HEK293 (cell line): ENCODE data around the gene CPEB4.

ENCODE experiments used
- CTCF ChIA-PET: fragments of 350-600 bp; formaldehyde crosslinking; extraction: SDS; loops from one replicate; lab custom pipeline; 2021; ENCODE audit warnings: antibody characterized with exemption; lab: Yijun Ruan, JAX
- POLR2A ChIA-PET: fragments of 300-600 bp; formaldehyde crosslinking; extraction: SDS; loops from one replicate; lab custom pipeline; 2020; ENCODE audit warnings: antibody characterized with exemption, inconsistent platforms; lab: Yijun Ruan, JAX
- H3K27ac ChIP-seq: fragments of 200-500 bp; sonication (Bioruptor generic); 2 replicates; pipeline ENCODE4 v1.5.1; 2014; ENCODE audit warnings: low read depth, low read length, control low read depth, inconsistent platforms; ENCODE audit errors: extremely low read depth
- H3K36me3 ChIP-seq, 2 experiments: fragments of 200-500 bp in 1 of 2; sonication (Bioruptor generic) in 1 of 2; 1 replicate in 1 of 2; 2 replicates in 1 of 2; pipeline ENCODE4 v1.5.1; 2014 to 2017; ENCODE audit warnings: inconsistent platforms in 2 of 2, low read length in 2 of 2; ENCODE audit not compliant: control insufficient read depth in 2 of 2, insufficient read depth in 1 of 2
- H3K4me1 ChIP-seq: fragments of 200-500 bp; sonication (Bioruptor generic); 2 replicates; pipeline ENCODE4 v1.5.1; 2014; ENCODE audit warnings: mild to moderate bottlenecking, low read length, inconsistent platforms; ENCODE audit not compliant: control insufficient read depth, insufficient read depth
- H3K4me3 ChIP-seq: 2 replicates; pipeline ENCODE4 v1.5.1; 2011; ENCODE audit warnings: low read depth, mild to moderate bottlenecking, control low read depth, low read length, moderate library complexity
- H3K9me3 ChIP-seq: fragments of 200-500 bp; sonication (Bioruptor generic); 2 replicates; pipeline ENCODE4 v1.5.1; 2014; ENCODE audit warnings: low read depth, low read length, inconsistent platforms; ENCODE audit not compliant: control insufficient read depth, insufficient read depth
- HOXD13 ChIP-seq: sonication (generic); formaldehyde crosslinking; IDR thresholded peaks from 2 replicates; pipeline ENCODE4 v1.8.0; 2022; ENCODE audit warnings: missing genetic modification reagents, borderline replicate concordance
- MEIS1 ChIP-seq: sonication (generic); formaldehyde crosslinking; IDR thresholded peaks from 2 replicates; pipeline ENCODE4 v1.8.1; 2022; ENCODE audit warnings: missing genetic modification reagents, mild to moderate bottlenecking, borderline replicate concordance
- REPIN1 ChIP-seq: fragments of 450-650 bp; formaldehyde crosslinking; IDR thresholded peaks from 2 replicates; pipeline ENCODE4 v1.5.1; 2017; ENCODE audit warnings: missing biosample characterization, missing genetic modification characterization, low read depth
- SP2 ChIP-seq: fragments of 450-650 bp; formaldehyde crosslinking; IDR thresholded peaks from 2 replicates; pipeline ENCODE4 v1.5.1; 2016; ENCODE audit warnings: missing biosample characterization, missing genetic modification characterization
- TRIM28 ChIP-seq: IDR thresholded peaks from 2 replicates; pipeline ENCODE4 v1.6.1; 2011; ENCODE audit warnings: low read length, control low read depth, borderline replicate concordance
- ZFP3 ChIP-seq: fragments of 450-650 bp; formaldehyde crosslinking; IDR thresholded peaks from 2 replicates; pipeline ENCODE4 v1.5.1; 2016; ENCODE audit warnings: low read depth, missing biosample characterization, missing genetic modification characterization
- ZFP69B ChIP-seq: fragments of 450-650 bp; formaldehyde crosslinking; IDR thresholded peaks from 2 replicates; pipeline ENCODE4 v1.5.1; 2016; ENCODE audit warnings: missing biosample characterization, missing genetic modification characterization
- ZNF24 ChIP-seq: fragments of 450-650 bp; formaldehyde crosslinking; IDR thresholded peaks from 2 replicates; pipeline ENCODE4 v1.5.1; 2016; ENCODE audit warnings: missing biosample characterization, missing genetic modification characterization
- ZNF433 ChIP-seq: fragments of 450-650 bp; formaldehyde crosslinking; IDR thresholded peaks from 2 replicates; pipeline ENCODE4 v1.5.1; 2016; ENCODE audit warnings: missing biosample characterization, missing genetic modification characterization, low read depth
- ZNF549 ChIP-seq: fragments of 450-650 bp; IDR thresholded peaks from 2 replicates; pipeline ENCODE4 v1.5.1; 2018; ENCODE audit warnings: missing biosample characterization, missing genetic modification characterization, mild to moderate bottlenecking, inconsistent platforms, moderate library complexity
- ZNF561 ChIP-seq: fragments of 450-650 bp; IDR thresholded peaks from 2 replicates; pipeline ENCODE4 v1.5.1; 2018; ENCODE audit warnings: missing biosample characterization, missing genetic modification characterization, borderline replicate concordance
- ZNF629 ChIP-seq: fragments of 450-650 bp; formaldehyde crosslinking; IDR thresholded peaks from 2 replicates; pipeline ENCODE4 v1.5.1; 2017; ENCODE audit warnings: missing biosample characterization, missing genetic modification characterization
- ZNF670 ChIP-seq: fragments of 450-650 bp; formaldehyde crosslinking; IDR thresholded peaks from 2 replicates; pipeline ENCODE4 v1.5.1; 2016; ENCODE audit warnings: missing biosample characterization, missing genetic modification characterization, low read depth
- ZNF677 ChIP-seq: fragments of 450-650 bp; IDR thresholded peaks from 2 replicates; pipeline ENCODE4 v1.5.0; 2018; ENCODE audit warnings: missing biosample characterization, mild to moderate bottlenecking, missing genetic modification characterization, moderate library complexity
- ZNF792 ChIP-seq: fragments of 450-650 bp; formaldehyde crosslinking; IDR thresholded peaks from 2 replicates; pipeline ENCODE4 v1.5.1; 2016; ENCODE audit warnings: missing biosample characterization, missing genetic modification characterization
- ZSCAN23 ChIP-seq: fragments of 450-650 bp; formaldehyde crosslinking; IDR thresholded peaks from 2 replicates; pipeline ENCODE4 v1.5.1; 2016; ENCODE audit warnings: missing biosample characterization, missing genetic modification characterization
- TF ChIP-seq, protein P1 (sequence below): fragments of 450-650 bp; formaldehyde crosslinking; IDR thresholded peaks from 2 replicates; pipeline ENCODE4 v1.5.1; 2016; ENCODE audit warnings: missing biosample characterization, missing genetic modification characterization, borderline replicate concordance
- TF ChIP-seq, protein P2 (sequence below): fragments of 450-650 bp; formaldehyde crosslinking; optimal IDR thresholded peaks from 2 replicates; pipeline ENCODE3; 2016; ENCODE audit warnings: missing biosample characterization, mild to moderate bottlenecking, missing genetic modification characterization
- TF ChIP-seq, protein P3 (sequence below): fragments of 450-650 bp; formaldehyde crosslinking; IDR thresholded peaks from 2 replicates; pipeline ENCODE4 v1.5.1; 2016; ENCODE audit warnings: missing biosample characterization, missing genetic modification characterization
- TF ChIP-seq, protein P4 (sequence below): fragments of 450-650 bp; formaldehyde crosslinking; IDR thresholded peaks from 2 replicates; pipeline ENCODE4 v1.5.1; 2016; ENCODE audit warnings: missing biosample characterization, missing genetic modification characterization
- TF ChIP-seq, protein P5 (sequence below): fragments of 450-650 bp; formaldehyde crosslinking; IDR thresholded peaks from 2 replicates; pipeline ENCODE4 v1.5.1; 2016; ENCODE audit warnings: missing biosample characterization, missing genetic modification characterization

The CPEB4 gene

DNA sequence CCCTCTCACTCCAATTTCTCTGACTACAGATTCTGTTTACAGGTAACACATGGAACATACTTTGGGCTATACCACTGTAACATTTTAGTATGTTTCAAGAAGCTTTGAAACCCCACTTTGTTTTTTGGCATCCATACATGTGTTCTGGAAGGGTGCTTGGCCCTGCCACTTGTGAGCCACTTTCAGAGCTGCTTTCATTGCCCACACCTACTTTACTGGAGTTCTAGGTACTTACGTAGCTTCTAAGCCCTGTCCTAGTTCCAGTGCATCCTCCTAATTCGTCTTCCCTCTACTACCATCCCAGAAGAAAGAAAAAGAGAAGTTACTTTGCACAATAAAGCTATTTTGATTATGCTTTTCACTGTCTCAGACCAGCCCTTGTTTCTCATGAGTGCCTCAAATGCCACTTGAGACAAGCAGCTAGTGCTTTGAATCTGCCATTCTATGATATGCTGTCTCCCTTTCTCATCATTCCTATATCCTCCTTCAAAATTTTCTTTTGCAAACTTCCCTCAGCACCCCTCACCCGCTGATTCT, 74.4 kb downstream of the CPEB4 start (continued):
- TF ChIP-seq, protein P1, sequence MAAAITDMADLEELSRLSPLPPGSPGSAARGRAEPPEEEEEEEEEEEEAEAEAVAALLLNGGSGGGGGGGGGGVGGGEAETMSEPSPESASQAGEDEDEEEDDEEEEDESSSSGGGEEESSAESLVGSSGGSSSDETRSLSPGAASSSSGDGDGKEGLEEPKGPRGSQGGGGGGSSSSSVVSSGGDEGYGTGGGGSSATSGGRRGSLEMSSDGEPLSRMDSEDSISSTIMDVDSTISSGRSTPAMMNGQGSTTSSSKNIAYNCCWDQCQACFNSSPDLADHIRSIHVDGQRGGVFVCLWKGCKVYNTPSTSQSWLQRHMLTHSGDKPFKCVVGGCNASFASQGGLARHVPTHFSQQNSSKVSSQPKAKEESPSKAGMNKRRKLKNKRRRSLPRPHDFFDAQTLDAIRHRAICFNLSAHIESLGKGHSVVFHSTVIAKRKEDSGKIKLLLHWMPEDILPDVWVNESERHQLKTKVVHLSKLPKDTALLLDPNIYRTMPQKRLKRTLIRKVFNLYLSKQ (tag by site-specific recombination), result no peak
- TF ChIP-seq TRIM28 (no peak), HOXD13 (CRISPR knock-in tag) (no peak), ZNF792 (tag by site-specific recombination) (no peak), ZNF670 (tag by site-specific recombination) (no peak)

DNA sequence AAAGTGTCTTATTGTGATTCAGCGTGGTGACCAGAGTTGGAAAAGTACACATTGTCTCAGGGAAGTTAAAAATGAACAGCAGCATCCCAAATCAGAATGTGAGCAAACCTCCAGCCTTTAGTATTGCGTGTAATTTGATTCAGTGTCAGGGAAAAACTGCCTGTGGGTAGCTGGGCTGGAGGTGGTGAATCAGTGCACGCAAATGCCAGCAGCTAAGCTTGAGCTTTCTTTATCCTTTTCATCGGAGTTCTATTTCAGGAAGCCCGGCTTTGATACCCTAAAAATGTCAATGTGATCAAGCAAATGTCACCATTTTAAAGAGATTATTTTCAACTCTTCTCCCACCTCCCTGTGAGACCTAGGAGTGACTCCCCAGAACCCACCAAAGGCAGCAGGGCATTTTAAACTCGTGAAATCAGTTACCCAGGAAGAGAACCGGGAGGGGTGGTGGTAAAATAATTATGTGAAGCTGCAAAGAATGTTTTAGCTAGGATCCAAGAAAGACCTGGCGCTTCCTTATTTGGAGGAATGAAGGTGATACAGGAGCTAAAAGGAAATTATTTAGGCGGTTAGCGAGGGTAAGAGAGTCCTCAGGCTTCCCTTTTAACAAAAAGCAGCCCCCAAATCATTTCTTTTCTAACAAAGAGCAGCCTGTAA, 75.2 kb downstream of the CPEB4 start:
- H3K36me3 ChIP-seq, result no peaks in the 10 kb centered on the region; a peak in 1 of 3 replicates
- no peak overlapping the region for H3K4me3 ChIP-seq
- no peak overlapping the region for H3K27ac ChIP-seq
- H3K4me1 ChIP-seq, result no peaks in the 10 kb centered on the region
- H3K9me3 ChIP-seq, result no peaks in the 10 kb centered on the region
- TF ChIP-seq, protein P2, sequence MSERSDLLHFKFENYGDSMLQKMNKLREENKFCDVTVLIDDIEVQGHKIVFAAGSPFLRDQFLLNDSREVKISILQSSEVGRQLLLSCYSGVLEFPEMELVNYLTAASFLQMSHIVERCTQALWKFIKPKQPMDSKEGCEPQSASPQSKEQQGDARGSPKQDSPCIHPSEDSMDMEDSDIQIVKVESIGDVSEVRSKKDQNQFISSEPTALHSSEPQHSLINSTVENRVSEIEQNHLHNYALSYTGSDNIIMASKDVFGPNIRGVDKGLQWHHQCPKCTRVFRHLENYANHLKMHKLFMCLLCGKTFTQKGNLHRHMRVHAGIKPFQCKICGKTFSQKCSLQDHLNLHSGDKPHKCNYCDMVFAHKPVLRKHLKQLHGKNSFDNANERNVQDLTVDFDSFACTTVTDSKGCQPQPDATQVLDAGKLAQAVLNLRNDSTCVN, result no peak
- TF ChIP-seq, protein P3, sequence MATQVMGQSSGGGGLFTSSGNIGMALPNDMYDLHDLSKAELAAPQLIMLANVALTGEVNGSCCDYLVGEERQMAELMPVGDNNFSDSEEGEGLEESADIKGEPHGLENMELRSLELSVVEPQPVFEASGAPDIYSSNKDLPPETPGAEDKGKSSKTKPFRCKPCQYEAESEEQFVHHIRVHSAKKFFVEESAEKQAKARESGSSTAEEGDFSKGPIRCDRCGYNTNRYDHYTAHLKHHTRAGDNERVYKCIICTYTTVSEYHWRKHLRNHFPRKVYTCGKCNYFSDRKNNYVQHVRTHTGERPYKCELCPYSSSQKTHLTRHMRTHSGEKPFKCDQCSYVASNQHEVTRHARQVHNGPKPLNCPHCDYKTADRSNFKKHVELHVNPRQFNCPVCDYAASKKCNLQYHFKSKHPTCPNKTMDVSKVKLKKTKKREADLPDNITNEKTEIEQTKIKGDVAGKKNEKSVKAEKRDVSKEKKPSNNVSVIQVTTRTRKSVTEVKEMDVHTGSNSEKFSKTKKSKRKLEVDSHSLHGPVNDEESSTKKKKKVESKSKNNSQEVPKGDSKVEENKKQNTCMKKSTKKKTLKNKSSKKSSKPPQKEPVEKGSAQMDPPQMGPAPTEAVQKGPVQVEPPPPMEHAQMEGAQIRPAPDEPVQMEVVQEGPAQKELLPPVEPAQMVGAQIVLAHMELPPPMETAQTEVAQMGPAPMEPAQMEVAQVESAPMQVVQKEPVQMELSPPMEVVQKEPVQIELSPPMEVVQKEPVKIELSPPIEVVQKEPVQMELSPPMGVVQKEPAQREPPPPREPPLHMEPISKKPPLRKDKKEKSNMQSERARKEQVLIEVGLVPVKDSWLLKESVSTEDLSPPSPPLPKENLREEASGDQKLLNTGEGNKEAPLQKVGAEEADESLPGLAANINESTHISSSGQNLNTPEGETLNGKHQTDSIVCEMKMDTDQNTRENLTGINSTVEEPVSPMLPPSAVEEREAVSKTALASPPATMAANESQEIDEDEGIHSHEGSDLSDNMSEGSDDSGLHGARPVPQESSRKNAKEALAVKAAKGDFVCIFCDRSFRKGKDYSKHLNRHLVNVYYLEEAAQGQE (tag by site-specific recombination), result no peak
- no peak for TF ChIP-seq ZFP3 (tag by site-specific recombination)
- TF ChIP-seq ZNF792 (tag by site-specific recombination), result no peak
- TF ChIP-seq, protein P4, sequence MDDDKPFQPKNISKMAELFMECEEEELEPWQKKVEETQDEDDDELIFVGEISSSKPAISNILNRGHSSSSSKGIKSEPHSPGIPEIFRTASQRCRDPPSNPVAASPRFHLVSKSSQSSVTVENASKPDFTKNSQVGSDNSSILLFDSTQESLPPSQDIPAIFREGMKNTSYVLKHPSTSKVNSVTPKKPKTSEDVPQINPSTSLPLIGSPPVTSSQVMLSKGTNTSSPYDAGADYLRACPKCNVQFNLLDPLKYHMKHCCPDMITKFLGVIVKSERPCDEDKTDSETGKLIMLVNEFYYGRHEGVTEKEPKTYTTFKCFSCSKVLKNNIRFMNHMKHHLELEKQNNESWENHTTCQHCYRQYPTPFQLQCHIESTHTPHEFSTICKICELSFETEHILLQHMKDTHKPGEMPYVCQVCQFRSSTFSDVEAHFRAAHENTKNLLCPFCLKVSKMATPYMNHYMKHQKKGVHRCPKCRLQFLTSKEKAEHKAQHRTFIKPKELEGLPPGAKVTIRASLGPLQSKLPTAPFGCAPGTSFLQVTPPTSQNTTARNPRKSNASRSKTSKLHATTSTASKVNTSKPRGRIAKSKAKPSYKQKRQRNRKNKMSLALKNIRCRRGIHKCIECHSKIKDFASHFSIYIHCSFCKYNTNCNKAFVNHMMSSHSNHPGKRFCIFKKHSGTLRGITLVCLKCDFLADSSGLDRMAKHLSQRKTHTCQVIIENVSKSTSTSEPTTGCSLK (tag by site-specific recombination), result no peak
- TF ChIP-seq, protein P1 (tag by site-specific recombination), result no peak
- no peak for TF ChIP-seq ZNF561 (tag by site-specific recombination)
- no peak for TF ChIP-seq ZNF629 (tag by site-specific recombination)
- no peak for TF ChIP-seq ZNF549 (tag by site-specific recombination)
- TF ChIP-seq ZFP69B (tag by site-specific recombination), result no peak
- no peak for TF ChIP-seq TRIM28
- no peak for TF ChIP-seq ZNF24 (tag by site-specific recombination)
- no peak for TF ChIP-seq SP2 (tag by site-specific recombination)
- TF ChIP-seq REPIN1, result no peak
- no peak for TF ChIP-seq ZNF433 (tag by site-specific recombination)
- no peak for TF ChIP-seq MEIS1 (CRISPR knock-in tag)
- TF ChIP-seq, protein P5, sequence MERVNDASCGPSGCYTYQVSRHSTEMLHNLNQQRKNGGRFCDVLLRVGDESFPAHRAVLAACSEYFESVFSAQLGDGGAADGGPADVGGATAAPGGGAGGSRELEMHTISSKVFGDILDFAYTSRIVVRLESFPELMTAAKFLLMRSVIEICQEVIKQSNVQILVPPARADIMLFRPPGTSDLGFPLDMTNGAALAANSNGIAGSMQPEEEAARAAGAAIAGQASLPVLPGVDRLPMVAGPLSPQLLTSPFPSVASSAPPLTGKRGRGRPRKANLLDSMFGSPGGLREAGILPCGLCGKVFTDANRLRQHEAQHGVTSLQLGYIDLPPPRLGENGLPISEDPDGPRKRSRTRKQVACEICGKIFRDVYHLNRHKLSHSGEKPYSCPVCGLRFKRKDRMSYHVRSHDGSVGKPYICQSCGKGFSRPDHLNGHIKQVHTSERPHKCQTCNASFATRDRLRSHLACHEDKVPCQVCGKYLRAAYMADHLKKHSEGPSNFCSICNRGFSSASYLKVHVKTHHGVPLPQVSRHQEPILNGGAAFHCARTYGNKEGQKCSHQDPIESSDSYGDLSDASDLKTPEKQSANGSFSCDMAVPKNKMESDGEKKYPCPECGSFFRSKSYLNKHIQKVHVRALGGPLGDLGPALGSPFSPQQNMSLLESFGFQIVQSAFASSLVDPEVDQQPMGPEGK (tag by site-specific recombination), result no peak
- no peak for TF ChIP-seq ZSCAN23 (tag by site-specific recombination)
- TF ChIP-seq ZNF677, result no peak
- TF ChIP-seq, all 188 proteins: peak for 0
- ChIA-PET POLR2A (no interaction called here), CTCF (interaction anchor here (0.6 to 2.8 kb wide), 4 partner anchors 10 to 333 kb away, joined by 3 to 11 read pairs (median 4); no protein-coding TSS in a partner anchor)
